Osteoblast (primary cell): ENCODE measurements around the gene USP11. TPM values are rescaled to one million over a fixed set of nuclear protein-coding genes. Genes with fewer than 3 reads are reported as not detected.
A peak's percentile ranks its signal among the peaks of the same experiment; 100 is the strongest.

Source experiments
- DNase-seq: peaks from one replicate; pipeline ENCODE4 v3.0.0; 2011; ENCODE audit warnings: low spot score, mixed read lengths; ENCODE audit not compliant: insufficient read length; ENCODE audit errors: missing footprints
- H2AFZ ChIP-seq: 2 replicates; pipeline ENCODE4 v1.6.0; 2011; ENCODE audit warnings: mild to moderate bottlenecking, low read length
- H3K27ac ChIP-seq: 2 replicates; pipeline ENCODE4 v1.5.1; 2011; ENCODE audit warnings: mild to moderate bottlenecking, low read depth, low read length, moderate library complexity
- H3K27me3 ChIP-seq: 2 replicates; pipeline ENCODE4 v1.6.0; 2012; ENCODE audit warnings: mild to moderate bottlenecking, control low read depth, inconsistent platforms, low read length, moderate library complexity; ENCODE audit not compliant: insufficient read depth
- H3K36me3 ChIP-seq: 2 replicates; pipeline ENCODE4 v1.5.1; 2011; ENCODE audit warnings: mild to moderate bottlenecking, low read length, control low read depth, moderate library complexity; ENCODE audit not compliant: insufficient read depth
- H3K4me1 ChIP-seq: 2 replicates; pipeline ENCODE4 v1.5.1; 2011; ENCODE audit warnings: mild to moderate bottlenecking, low read length, control low read depth, moderate library complexity; ENCODE audit not compliant: insufficient read depth
- H3K4me2 ChIP-seq: 2 replicates; pipeline ENCODE4 v1.6.0; 2011; ENCODE audit warnings: mild to moderate bottlenecking, low read length; ENCODE audit not compliant: insufficient read depth
- H3K4me3 ChIP-seq: fragments of 200-600 bp; sonication (generic); 3 replicates; pipeline ENCODE4 v1.5.1; 2012; ENCODE audit warnings: mild to moderate bottlenecking, low read length, inconsistent platforms; ENCODE audit not compliant: insufficient read depth
- H3K79me2 ChIP-seq: 2 replicates; pipeline ENCODE4 v1.6.0; 2012; ENCODE audit warnings: mild to moderate bottlenecking, low read length, control low read depth, inconsistent platforms; ENCODE audit not compliant: insufficient read depth
- H3K9me3 ChIP-seq: 2 replicates; pipeline ENCODE4 v1.5.1; 2011; ENCODE audit warnings: low read depth, low read length, control low read depth
- H4K20me1 ChIP-seq: 2 replicates; pipeline ENCODE4 v1.6.0; 2012; ENCODE audit warnings: mild to moderate bottlenecking, low read length, control low read depth; ENCODE audit not compliant: insufficient read depth
- CTCF ChIP-seq: IDR thresholded peaks from 2 replicates; pipeline ENCODE4 v1.5.1; 2011; ENCODE audit warnings: mild to moderate bottlenecking, low read depth, low read length, moderate library complexity; ENCODE audit errors: extremely low read depth
- total RNA-seq: library from RNA; depleted of rRNA; stranded (reverse); fragments of >200 nt; gene quantifications from 2 replicates; pipeline ENCODE4 v1.2.3, GENCODE V29; 2012

Gene USP11
- 28.2 and 31.8 TPM in 2 replicates for total RNA-seq

- Histone ChIP-seq H3K36me3 (peaks cover 10% of the 10 kb centered on the region), H3K27me3 (peaks cover 14% of the 10 kb centered on the region), H2AFZ (peak within 1 kb of the TSS; percentile 77), H3K4me1 (peaks cover 16% of the 10 kb centered on the region), H3K4me2 (peak within 1 kb of the TSS; percentile 87), H3K27ac (peak within 1 kb of the TSS; percentile 96), H3K4me3 (peak within 1 kb of the TSS; percentile 82), H3K9me3 (no peaks in the 10 kb centered on the region), H4K20me1 (peaks cover 5% of the 10 kb centered on the region), H3K79me2 (peaks cover 41% of the 10 kb centered on the region)
- TF ChIP-seq CTCF, result no peak
- peak; percentile 77 for DNase-seq
These were observed at the start of gene USP11 for GRCh38 chrX:47232803-47233332. USP11 (plus strand) TSS chrX:47233009; CDS start chrX:47233044, 35 bp downstream.

GRCh38 chrX:47184486-47184885 lies 48.3 kb upstream of the USP11 start:
- Histone ChIP-seq H3K4me2 (no peak overlapping the region), H3K4me1 (no peaks in the 10 kb centered on the region), H3K9me3 (no peaks in the 10 kb centered on the region), H3K27ac (no peak overlapping the region), H3K79me2 (no peaks in the 10 kb centered on the region), H3K27me3 (peaks cover 3% of the 10 kb centered on the region), H3K4me3 (no peak overlapping the region), H2AFZ (no peak overlapping the region), H4K20me1 (peaks cover 11% of the 10 kb centered on the region), H3K36me3 (peaks cover 23% of the 10 kb centered on the region)
- no peak for TF ChIP-seq CTCF
- DNase-seq, result peak; percentile 44

- Histone ChIP-seq H3K4me3 (no peak overlapping the region), H3K9me3 (no peaks in the 10 kb centered on the region), H2AFZ (no peak overlapping the region), H3K27me3 (peaks cover 3% of the 10 kb centered on the region), H3K4me2 (no peak overlapping the region), H3K4me1 (peaks cover 2% of the 10 kb centered on the region), H4K20me1 (peaks cover 11% of the 10 kb centered on the region), H3K79me2 (no peaks in the 10 kb centered on the region), H3K27ac (no peak overlapping the region), H3K36me3 (peaks cover 23% of the 10 kb centered on the region)
- DNase-seq, result peak; percentile 31
- no peak for TF ChIP-seq CTCF
These were observed 47.6 kb upstream of the USP11 start for GRCh38 chrX:47185241-47185640.

- Histone ChIP-seq H3K27me3 (peaks cover 3% of the 10 kb centered on the region), H3K27ac (no peak overlapping the region), H4K20me1 (peaks cover 6% of the 10 kb centered on the region), H2AFZ (no peak overlapping the region), H3K9me3 (no peaks in the 10 kb centered on the region), H3K4me3 (no peak overlapping the region), H3K36me3 (peaks cover 15% of the 10 kb centered on the region), H3K4me2 (no peak overlapping the region), H3K4me1 (peaks cover 4% of the 10 kb centered on the region), H3K79me2 (no peaks in the 10 kb centered on the region)
- DNase-seq, result peak; percentile 35
- TF ChIP-seq CTCF, result no peak
These were observed 46.6 kb upstream of the USP11 start for GRCh38 chrX:47186096-47186740.
